GM19438 (cell line): ENCODE results near the gene TBPL1.
A peak's percentile ranks its signal among the peaks of the same experiment; 100 is the strongest.
"Not testable (repeated sequence)": the region's sequence is repeated elsewhere in the genome, so short reads cannot be mapped to it uniquely, and the experiment has no call there.

ENCODE experiments used
- ATAC-seq: cut with Tn5 transposase; IDR thresholded peaks from one replicate; pipeline ENCODE4 v1.9.1; 2021; ENCODE audit warnings: low read depth; ENCODE audit not compliant: unreplicated experiment

The TBPL1 gene

DNA sequence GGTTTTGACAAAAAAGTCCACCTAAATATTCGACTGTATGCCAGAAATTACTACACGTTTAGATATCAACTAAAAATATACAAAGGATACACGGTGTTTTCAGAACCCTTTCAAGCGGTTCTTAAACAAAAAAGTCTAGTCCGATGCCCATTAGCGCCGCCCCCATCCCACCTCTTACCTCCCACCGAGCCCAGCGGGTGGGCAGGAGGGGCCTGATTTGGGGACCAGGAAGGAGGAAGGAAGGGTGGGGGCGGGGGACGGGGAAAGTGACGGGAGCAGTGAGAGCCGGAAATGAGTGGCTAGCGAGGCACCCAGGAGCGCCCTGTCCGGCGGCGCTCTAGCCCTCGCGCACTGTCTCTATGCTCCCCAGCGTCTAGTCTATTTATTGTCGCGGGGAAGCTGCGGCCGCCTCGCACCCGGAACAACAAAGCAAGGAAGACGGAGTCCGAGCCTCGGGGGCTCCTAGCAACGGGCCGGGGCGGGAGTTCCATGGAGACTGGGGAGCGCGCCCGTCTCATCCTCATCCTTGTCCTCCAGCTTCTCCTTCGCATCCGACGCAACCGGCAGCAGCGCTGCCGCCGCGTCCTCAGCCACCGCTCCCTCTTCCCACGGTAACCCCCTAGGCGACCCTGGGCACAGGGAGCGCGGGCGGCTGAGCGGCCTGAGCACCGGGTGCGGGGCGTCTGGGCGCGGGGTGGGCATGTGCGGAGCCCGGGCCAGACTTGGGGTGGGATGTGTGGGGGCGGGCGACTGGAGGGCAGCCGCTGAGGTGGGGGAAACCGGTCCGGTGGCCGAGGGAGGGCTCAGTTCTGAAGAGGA, at the start of gene TBPL1:
Gene TBPL1 (plus strand): TSS at position 410 of the 819 bp plus-strand sequence. CDS start 26,902 bp downstream, outside the sequence.
- peak; percentile 73 for ATAC-seq

DNA sequence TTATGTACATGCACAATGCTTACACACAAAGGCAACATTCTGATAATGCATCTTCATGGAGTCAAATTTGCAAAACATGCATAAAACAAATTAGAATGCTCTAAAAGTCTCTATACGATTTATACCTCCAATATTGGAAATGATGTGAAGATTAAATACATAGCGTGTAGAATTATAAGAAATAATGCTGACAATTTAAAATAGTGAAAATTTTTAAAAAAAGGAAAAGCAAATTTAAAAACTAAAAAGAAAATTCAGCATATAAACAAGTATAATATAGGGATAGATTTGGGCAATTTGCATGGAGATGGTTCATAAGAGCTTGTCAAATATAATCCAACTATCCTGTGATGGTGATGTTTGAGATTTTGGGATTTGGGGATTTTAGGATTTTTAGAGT, 49.2 kb upstream of the TBPL1 start:
- ATAC-seq, result no peak

DNA sequence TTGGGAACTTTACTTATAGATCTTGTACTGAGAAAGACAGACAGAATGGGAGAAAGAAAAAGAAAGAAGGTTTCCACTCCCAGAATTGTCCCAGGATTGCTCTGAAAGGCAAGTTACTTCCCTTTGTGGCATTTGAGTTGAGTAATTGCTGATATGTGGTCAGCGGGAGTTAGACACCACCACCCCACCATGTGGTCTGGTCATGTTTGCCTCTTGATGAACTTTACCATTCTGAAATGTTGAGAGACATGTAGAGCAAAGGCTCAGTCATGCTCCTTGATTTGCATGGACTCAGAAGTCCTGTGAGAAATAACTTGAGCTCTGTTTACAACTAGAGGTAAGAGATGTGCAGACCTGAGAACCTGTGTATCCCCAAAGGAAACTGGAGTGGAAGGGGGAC, 47.0 kb upstream of the TBPL1 start:
- ATAC-seq, result no peak

DNA sequence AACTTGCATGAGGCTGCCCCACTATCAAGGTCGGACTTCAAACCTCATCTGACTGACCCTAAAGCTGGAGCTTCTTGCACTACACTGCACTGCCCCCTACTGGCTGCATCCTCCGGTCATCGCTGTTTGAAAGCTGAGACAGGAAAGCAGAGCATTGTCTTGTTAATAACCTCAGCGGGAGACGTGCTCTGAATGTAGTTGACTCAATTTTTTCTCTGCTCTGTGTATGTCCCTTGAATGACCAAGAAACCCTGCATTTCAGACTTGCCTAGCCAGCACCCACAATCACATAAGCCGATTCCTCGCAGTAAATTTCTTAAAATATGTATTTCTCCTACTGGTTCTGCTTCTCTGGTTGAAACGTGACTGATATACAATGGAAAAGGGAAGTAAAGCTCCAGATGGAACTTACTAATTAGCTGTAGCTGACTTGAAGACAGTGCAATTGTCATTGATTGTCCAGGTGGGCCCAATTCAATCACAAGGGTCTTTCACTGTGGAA, 36.3 kb upstream of the TBPL1 start:
- no peak for ATAC-seq

DNA sequence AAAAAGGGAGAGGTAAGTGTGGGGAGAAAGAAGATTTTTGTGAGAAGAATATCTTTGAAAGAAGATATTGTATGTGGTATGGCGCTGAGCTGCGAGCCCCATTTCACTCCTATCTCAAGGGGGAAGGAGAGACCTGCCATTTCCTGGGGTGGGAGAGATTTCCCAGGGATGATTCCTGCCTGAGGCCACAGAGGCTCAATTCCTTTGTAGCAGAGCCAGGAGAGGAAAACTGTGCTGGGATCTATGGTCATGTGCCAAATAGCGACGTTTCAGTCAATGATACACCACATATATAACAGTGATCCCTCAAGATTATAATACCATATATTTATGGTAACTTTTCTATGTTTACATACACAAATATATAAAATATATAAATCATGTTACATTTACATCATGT, 35.2 kb upstream of the TBPL1 start:
- ATAC-seq, result no peak

DNA sequence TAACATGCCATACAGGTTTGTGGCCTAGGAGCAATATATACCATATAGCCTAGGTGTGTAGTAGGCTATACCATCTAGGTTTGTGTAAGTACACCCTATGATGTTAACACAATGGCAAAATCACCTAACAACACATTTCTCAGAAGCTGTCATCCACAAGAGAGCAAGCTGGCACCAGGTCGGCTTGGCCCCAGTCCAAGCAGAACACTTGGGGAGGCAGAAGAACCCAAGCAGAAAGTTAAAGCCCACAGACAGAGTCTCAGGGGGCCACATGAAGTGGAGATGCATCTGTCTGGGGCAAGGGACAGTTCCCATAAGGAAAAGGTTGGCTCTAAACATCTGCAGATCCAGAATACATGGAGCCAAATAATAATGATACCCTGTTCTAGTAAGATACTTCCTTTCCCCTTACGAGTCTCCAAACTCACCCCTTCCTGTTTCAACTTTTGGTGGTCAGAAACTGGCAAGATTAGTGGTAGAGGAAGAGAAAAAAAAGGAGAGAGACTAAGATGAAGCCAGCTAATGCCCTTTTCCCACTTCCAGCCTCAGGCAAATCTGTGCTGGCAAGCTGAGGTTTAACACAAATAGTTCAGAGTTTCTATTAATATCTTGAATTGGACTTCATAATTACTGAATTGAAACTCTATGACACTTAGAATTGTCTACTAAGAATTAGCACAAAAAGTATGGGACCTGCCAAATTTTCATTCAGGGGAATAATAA, 34.7 kb upstream of the TBPL1 start:
- ATAC-seq, result no peak

DNA sequence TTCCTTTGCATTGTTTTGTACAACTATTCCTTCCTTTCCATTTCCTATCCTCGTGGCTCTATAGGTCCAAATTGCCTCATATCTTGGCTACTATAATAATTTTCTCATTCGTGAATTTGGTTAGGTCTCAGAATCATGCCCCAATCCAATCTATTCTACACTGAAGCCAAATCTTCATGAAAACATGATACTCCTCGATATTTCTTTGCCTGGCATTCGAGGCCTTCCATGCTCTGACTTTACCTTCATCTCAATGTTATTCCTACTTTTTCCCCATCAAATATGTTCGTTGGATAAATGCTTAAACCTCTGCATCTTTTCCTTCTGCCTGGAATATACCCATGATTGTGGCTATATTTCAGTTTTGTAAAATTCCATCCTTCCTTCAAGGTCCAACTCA, 33.7 kb upstream of the TBPL1 start:
- no peak for ATAC-seq

DNA sequence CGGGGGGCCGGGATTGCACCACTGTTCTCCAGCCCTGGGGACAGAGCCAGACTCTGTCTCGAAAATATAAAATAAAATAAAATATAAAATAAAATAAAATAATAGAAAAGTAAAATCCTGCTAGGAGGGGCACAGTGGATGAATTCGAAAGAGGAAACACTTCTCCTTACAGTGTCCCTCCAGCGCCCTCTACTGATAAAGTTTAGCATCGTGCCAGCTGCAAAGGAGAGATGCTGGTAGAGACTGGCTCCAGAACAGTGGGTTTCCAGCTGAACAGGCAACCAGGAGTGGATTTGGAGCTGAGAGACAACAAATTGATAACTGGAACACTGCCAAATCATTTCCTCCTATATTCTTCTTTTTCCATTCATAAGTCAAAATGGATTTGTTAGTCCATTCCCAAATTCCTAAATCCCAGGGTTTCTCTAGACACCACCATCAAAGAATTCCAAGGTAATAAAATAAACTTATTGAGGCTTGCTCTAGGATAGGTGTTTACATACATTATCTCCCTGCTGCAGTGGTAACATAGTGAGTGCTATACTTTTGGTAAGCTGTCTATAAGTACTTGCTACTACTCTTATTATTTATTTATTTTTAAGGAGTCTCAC, 31.7 kb upstream of the TBPL1 start:
- ATAC-seq, result peak; percentile 65

DNA sequence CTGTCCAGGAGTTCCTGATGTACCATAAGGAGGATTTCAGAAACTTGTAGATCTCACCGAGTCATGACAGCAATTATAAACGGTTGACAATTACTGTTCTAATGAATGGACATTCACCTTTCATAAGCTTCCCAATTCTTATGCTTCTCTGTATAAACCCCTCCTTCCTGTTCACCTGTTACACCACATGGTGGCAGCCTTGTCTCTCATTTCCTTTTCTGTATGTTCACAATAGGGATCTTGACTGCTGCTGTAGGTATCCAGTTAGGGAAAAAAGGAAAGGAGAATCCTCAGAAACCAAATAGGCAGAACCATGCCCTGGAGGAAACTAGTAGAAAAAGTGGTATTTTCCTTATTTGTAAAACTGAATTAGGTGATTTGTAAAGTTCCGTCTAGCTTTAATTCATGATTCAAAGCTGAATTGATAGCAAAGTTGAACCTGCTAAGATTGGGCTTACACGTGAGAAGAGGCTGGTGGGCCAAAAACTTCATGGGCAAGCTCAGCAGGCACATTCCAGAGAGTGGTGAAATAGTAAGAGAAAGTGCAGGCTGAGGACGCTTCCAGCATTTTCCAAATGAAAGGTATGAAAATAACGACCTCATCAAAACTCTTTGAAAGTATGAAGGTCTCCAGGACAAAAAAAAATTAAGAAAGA, 29.0 kb upstream of the TBPL1 start:
- no peak for ATAC-seq

DNA sequence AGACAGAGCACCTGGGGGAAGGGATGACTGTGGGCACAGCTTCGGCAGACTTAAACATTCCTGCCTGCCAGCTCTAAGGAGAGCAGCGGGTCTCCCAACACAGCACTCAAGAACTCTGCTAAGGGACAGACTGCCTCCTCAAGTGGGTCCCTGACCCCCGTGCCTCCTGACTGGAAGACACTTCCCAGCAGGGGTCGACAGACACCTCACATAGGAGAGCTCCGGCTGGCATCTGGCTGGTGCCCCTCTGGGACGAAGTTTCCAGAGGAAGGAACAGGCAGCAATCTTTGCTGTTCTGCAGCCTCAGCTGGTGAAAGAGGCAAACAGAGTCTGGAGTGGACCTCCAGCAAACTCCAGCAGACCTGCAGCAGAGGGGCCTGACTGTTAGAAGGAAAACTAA, 21.8 kb upstream of the TBPL1 start:
- ATAC-seq, result not testable (repeated sequence)

DNA sequence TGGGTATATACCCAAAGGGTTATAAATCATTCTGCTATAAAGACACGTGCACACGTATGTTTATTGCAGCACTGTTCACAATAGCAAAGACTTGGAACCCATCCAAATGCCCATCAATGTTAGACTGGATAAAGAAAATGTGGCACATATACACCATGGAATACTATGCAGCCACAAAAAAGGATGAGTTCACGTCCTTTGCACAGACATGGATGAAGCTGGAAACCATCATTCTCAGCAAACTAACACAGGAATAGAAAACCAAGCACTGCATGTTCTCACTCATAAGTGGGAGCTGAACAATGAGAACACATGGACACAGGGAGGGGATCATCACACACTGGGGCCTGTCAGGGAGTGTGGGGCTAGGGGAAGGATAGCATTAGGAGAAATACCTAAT, 16.7 kb upstream of the TBPL1 start:
- not testable (repeated sequence) for ATAC-seq

DNA sequence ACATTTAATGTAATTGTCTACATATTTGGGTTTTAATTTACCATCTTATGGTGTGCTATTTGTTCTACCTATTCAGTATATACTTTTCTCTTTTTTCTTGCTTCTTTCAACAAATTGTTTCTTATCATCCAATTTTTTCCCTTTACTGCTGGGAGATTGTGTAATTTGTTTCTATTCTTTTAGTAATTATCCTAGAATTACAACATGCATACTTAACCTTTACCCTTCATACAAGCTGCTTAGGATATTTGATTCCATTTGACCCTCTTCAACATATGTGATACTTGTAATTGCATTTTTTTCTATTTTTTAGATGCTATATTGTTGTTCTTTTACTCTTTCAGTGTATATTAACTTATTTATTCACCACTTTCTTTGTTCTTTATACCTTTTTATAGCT, 15.1 kb upstream of the TBPL1 start:
- ATAC-seq, result no peak

DNA sequence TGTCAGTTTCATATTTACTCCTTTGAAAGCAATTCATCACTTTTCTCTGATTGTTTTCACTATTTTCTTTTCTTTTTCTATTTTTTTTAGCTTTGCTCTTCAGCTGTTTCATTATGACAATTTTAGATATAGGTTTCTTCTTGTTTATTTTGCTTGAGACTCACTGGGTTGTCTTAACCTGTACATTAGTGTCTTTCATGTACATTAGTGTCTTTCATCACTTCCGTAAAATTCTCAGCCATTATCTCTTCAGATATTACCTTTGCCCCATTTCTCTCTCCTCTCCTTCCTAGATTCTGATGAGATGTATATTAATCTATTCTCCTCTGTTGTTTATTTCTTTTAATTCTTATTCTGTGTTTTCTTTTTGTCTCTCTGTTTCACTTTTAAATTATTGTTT, 14.5 kb upstream of the TBPL1 start:
- ATAC-seq, result no peak

DNA sequence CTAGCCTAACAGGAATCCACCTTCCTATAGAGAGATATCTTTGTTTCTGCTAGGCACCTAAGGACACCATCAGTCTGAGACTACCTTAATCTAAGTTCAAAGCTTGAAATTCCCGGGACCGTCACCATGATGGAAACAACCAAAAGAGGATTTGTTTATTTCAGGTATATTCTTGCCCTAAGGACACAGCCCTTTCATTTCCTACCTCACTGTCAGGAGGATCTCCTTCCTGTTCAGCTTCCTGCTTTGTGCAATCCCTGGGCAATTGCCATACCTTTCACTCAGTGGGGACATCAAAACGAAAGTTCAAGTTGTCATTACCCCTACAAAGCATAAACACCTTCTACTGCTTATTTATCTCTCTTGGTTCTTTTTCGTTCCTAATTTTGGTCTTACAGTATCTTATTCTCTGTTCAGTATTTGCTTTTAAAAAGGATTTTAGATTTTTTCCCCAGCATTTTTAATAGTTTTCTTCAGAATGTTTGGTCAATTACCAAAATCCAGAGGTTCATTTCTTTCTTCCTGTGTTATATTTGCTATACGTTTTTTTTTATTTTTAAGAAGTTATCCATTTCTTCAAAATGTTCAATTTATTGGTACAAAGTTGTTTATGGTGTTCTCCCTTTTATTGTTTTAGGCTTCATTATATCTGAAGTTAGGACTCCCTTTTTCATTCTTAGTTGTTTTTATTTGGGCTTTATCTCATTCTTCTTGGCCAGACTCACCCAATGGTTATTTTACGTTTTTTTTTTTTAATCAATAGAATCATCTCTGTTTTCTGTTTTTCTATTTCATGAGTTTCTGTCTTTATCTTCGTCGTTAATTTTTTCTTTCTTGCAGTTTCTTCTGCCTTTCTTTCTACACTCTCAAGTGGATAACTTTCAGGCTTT, 13.0 kb upstream of the TBPL1 start:
- ATAC-seq, result no peak

DNA sequence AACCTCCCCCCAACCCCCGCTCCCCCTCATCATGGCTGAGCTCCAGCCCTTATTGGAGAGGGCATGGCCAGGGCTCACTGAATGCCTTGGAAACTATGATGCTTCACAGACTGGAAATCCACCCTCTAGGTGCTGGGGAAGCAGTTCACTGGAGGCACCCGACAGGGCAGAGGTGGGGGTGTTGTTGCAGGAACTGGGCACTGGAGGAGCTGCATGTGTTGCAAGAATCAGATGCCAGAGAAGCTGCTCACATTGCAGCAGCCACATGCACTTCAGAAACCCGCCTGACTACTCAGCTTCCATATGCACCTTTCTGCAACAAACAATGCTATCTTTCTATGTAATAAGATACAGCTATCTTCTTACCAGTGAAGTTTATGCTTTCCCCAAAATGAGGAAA, 7.9 kb upstream of the TBPL1 start:
- ATAC-seq, result no peak

DNA sequence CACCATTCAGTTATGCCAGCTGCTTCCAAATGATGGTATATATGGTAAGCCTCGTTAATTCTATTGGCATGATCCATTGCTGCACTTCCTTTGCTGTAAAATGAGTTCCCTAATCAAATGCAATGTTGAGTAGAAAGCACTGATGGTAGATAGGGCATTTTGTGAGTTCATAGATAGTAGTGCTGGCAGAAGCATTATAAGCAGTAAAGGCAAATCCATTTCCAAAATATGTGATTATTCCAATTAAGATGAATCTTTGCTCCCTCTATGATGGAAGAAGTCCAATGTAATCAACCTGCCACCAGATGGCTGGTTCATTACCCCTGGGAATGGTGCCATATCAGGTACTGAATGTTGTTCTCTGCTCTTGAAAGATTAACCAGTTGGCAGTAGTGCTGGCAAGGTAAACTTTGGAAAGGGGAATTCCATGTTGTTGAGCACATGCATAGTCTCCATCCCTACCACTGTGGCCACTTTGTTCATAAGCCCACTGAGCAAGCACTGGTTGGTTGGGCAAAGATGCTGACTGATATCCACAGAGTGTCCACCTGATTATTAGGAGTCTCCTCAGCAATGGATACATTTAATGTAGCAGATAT, 5.6 kb upstream of the TBPL1 start:
- no peak for ATAC-seq

DNA sequence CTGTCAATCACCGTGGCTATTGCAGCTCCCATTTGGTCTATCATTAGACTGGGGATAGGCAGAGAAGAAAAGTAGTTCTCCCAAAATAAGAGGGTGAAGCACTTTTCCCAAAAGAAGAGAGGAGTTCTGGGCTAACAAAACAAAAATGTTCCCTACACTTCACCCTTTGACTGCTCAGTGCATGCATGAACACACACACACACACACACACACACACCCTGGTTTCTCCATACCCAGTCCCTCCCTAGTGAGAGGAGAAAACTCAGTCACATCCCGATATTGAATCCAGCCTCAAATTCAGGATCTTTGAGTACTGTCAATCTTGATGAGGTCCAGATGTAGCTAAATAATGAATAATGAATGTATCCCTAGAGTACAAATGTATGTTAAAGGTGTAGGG, 4.6 kb upstream of the TBPL1 start:
- no peak for ATAC-seq

DNA sequence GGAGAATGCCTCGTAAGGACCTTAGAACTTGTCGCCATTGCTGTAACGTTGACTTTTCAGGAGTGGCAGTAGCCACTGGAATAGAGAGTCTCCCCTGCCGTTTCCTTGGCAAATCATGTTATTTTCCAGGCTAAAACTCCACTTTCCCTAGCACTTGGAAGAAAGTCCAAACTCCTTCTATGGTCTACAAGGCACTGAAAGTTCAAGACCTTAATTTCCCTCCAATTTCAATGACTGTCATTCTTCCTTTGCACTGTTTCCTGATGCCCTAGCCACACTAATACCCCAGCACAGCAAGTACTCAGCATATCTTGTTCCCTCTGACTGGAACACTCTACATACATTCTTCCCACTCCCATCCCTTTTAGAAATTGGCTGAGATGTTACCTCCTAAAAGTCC, 1.8 kb upstream of the TBPL1 start:
- ATAC-seq, result no peak
